NCI-H2196 (cell line): ENCODE measurements around the gene SHC3.

ENCODE experiments used
- DNase-seq: peaks from one replicate; lab custom pipeline; 2025; ENCODE audit not compliant: unreplicated experiment; lab: John Stamatoyannopoulos, UW

The SHC3 gene

GRCh38 chr9:88966894-88967676, 211.5 kb downstream of the SHC3 start:
- DNase-seq, result no peak

GRCh38 chr9:88965473-88965872, 213.1 kb downstream of the SHC3 start:
- DNase-seq, result no peak

- no peak for DNase-seq
Measured at GRCh38 chr9:88960632-88961031, 218.0 kb downstream of the SHC3 start.

DNA sequence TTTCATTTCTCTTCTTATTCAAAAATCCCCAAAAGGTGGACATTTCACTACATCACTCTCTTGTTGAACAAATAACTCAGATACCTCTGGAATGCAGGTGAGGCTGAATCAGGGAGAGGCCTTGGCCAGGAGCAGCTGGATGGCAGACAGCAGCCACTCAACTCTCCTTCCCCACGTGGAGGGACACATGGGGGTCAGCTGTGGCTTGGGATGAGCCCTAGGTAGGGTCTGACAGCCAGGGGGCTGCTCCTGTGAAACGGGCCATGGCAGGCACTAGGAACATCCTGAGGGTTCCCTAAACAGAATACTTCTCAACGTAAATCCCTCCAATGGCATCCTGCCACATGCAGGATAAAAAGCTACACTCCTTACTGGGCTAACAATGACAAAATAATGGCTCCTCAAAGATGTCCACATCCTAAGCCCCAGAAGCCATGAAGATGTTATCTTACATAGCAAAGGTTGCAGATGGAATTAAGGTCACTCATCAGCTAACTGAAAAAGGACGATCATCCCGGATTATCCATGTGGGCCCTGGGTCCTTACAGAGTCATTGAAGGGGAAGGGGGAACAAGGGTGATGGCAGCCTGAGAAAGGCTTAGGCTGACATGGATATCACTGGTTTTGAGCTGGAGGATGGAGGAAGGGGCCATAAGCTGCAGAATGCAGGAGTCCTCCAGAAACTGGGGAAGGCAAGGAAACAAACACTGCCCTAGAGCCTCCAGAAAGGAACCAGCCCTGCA, 218.7 kb downstream of the SHC3 start:
- DNase-seq, result no peak

- no peak for DNase-seq
Measured at GRCh38 chr9:88957526-88957925, 221.1 kb downstream of the SHC3 start.
